NCI-H2107 treated with DMSO at 0.1 percent for 48 hours (cell line): ENCODE results near the gene LRPAP1.
"Not testable (repeated sequence)": the region's sequence is repeated elsewhere in the genome, so short reads cannot be mapped to it uniquely, and the experiment has no call there.

Source experiments
- DNase-seq: peaks from one replicate; lab custom pipeline; 2025; ENCODE audit not compliant: unreplicated experiment; lab: John Stamatoyannopoulos, UW

LRPAP1 gene

DNA sequence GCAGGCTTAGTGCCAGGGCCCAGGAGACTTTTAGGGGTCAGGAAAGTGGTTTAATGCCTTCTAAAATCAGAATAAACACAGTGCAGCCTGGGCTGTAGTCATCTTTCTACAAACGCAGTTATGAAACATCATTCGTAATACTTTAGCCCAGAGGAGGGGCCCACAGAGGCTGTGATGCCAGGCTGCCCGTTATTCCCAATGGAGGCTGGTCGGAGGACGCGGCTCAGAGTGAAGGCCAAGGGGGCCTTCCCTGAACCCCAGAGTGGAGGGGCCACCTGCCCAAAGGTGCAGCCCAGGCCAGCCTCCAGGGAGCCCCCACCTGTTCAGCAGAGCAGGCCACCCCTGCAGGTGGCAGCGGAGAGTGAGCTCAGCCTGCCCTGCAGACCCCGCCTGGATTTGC is 29.9 kb upstream of the LRPAP1 start:
- DNase-seq = not testable (repeated sequence)

- not testable (repeated sequence) for DNase-seq
Observed at GRCh38 chr4:3560465-3560864, 28.2 kb upstream of the LRPAP1 start.

DNA sequence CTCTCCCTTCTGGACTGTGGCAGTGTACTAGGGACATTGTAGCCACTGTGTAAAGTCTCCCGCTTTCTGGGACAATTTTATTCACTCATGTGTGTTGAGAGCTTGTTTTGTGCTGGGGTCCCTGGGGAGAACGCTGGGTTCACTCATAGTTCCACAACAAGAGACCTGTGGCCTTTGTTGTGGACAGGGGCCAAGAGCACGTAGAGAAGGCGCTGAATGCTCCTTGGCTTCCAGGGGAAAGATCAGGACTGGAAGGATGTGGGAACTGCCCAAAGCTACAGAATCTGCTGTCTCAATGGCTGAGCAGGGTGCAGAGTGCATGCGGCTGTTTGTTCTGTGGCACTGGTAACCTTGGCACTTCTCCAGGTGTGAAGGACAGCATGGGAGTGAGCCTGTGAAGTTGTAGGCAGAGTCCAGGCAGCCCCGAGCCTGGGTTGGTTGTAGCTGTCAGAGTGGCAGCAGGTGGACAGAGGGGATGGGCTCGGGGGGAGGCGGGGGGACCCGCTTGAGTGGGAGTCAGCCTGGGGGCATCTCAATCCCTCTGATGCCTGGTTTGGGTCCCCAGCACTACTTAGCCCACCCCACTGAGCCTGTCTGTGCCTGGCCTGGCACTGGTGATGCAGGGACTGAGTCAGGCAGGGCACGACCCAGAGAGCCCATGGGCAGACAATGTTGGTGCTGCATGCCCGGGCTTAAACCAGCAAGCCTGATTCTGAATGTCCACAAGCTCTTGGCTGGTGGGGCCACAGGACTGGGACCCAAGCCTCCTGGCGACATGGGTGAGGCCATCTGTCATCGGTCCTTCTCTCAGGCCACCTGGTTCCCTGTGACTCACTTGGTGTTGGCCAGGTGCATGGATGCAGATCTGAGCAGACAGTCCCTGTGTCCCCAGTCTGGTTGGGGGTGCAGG is 27.4 kb upstream of the LRPAP1 start:
- not testable (repeated sequence) for DNase-seq

DNA sequence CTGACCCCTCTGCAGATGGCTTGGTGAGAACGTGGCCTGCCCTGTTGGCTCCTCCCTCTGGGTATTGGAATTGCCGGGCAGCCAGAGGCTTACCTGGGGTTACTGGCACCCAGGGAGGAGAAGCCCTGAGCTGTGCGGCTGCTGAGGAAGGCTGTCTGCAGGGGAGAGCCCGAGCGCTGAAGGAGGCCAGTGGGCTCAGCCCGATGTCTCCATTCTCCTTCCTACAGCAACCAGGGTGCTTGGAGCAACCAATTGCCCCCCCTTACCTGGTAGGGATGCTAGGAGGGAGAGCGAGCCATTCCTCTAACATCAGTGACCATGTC is 26.3 kb upstream of the LRPAP1 start:
- not testable (repeated sequence) for DNase-seq

DNA sequence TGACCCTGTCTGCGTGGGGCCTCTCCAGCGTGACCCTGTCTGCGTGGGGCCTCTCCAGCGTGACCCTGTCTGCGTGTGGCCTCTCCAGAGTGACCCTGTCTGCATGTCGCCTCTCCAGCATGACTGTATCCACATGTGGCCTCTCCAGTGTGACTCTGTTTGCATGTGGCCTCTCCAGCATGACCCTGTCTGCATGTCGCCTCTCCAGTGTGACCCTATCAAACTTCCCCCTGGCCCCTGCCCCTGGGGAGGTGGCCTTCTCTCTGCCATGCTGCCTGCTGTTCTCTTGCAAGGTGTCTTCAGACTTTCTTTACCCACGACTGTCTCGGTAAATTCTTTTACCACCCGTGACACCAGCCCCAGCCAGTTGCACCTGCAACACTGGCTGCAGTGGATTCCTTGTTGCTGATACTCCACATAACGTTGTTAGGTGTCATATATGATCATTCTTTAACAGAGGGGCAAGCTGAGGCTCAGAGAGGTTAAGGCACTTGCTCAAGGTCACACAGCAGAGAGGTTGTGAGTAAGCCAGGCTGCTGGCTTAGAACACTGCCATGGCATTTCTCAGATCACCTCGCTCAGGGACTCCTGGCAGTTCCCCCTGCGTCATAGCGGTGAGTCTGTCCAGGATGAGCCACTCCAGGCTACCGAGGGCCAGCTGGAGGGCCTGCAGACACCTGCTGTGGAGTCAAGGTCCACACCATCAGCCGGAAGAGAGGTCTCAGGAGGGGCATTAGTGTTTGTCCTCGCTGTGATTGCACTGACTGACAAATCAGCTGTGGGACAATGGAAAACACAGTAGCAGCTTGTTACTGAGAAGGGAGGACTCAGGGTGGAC is 25.7 kb upstream of the LRPAP1 start:
- not testable (repeated sequence) for DNase-seq

- DNase-seq = not testable (repeated sequence)
Observed at GRCh38 chr4:3557088-3557492, 24.9 kb upstream of the LRPAP1 start.

GRCh38 chr4:3556244-3556867 is 24.1 kb upstream of the LRPAP1 start:
- not testable (repeated sequence) for DNase-seq

DNA sequence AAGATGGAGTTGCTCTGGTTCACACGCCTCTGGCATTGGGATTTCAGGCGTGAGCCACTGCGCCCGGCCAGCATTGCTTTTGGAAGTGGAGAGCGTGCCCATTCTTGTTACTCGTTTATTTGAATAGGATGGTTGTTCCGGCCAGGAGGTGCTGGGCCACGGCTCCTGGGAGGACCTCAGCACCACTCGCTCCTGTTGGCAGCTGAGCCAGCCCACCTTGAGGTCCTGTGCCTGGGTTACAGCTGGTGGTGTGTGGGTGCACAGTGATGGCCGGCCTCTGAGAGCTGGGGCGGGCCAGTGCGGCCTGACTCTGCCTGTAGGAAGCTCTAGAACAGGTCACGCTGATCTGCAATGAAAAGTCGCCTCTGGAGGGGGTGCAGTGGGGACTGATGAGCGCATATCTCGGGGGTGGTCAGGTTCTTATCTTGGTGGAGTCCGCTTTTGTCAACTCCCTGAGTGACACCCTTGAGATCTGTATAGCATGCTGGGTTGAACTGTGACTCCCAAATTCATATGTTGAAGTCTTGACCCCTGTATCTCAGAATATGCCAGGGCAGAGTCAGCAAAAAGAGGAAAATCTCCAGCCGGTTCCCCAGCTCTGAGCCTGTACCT is 23.3 kb upstream of the LRPAP1 start:
- DNase-seq = not testable (repeated sequence)

DNA sequence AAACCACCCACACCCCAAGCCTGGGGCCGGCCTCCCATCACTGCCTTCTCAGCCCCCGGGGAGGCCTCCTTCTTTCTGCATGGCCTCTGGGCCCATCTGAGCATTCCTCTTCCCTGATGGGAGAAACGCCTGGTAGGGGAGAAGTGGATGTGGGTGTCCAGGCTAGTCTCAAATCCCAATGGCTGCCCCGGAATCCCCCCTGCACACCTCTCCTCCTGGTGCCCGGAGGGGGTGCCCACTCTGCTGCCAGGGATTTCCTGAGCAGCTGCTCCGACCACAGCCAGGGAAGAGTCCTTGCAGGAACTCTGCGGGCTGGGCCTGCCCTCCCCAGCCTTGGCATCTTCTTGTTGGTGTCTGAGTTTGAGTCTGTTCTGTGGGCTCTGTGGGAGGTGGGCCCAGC is 19.1 kb upstream of the LRPAP1 start:
- DNase-seq = not testable (repeated sequence)

- not testable (repeated sequence) for DNase-seq
Observed at GRCh38 chr4:3550792-3551325, 18.6 kb upstream of the LRPAP1 start.

DNA sequence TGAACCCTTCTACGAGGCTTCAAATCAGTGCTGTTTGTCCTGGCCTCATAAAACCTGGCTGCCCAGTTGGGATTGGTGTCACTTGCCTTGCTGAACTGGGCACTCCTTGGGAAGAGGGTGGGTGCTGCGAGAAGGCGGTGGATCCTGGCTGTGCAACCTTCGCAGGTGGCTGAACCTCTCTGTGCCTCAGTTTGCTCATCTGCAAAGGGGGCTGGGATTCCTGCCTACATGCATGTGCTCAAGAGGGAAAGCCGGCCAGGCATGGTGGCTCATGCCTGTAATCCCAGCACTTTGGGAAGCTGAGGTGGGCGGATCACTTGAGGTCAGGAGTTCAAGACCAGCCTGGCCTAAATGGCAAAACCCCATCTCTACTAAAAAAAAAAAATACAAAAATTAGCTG is 17.8 kb upstream of the LRPAP1 start:
- not testable (repeated sequence) for DNase-seq

GRCh38 chr4:3549694-3550001 is 17.4 kb upstream of the LRPAP1 start:
- DNase-seq = not testable (repeated sequence)

DNA sequence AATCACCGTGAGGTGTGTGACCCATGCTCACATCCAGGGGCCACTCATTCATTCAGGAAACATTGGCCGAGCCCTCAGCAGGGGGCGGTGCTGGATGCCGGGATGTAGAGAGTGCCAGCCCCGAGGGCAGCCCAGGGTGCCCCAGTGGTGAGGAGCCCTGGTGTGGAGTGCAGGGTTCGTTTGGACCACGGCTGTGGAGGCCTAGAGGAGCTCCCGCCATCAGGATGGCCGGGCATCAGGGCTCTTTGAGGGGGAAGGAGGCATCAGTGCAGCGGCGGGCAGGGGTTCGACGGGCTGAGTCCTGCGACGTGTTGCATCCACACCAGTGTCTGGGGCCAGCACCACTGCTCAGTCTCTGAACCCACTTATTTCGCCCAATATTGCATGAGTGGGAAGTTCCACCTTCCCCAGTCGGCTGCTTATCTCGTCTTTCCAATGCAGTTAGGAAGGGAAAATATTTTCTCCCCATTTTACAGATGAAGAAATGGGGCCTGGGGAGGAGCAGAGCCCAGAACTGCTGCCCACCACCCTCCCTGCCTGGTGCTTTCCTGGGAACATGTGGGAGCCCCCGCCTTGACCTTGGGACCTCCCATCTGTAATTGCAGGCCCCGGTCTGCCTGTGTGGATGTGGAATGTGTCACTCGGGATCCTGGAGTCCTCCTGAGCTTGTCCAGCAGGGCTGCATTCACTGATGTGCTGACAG is 16.9 kb upstream of the LRPAP1 start:
- not testable (repeated sequence) for DNase-seq

DNA sequence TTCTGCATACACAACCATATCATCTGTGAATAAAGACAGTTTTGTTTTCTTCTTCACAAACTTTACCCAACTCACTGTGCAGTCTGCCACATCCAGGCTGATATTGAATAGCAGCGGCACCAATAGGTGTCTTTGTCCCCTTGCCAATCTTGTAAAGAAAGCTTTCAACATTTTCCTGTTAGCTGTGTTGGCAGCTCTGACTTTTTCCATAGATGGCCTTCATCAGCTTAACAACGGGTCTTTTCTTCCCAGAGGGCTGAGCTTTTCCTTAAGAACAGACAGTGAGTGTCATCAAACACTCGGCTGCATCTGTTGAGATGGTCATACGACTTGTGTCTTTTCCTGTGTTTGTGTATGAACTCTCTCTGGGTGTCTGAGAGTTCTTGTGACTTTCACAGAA is 14.5 kb upstream of the LRPAP1 start:
- not testable (repeated sequence) for DNase-seq

DNA sequence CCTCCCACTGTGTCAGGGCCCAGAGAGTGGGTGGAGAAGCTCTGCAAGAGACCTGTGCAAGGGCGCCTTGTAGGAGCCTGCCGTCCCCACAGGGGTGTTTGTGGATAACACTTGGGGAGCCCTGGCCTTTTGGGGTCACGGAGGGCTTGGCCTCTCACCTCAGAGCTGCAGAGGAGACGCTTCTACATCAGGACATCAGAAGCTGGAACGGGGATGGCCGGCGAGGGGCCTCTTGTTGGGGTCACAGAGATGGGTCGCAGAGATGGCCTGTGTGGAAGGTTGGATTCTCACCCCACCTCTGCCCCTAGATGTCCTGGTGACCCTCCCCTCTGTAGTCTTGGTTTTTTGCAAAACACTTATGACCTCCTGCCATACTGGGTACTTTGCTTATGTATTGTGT is 13.1 kb upstream of the LRPAP1 start:
- DNase-seq = not testable (repeated sequence)

DNA sequence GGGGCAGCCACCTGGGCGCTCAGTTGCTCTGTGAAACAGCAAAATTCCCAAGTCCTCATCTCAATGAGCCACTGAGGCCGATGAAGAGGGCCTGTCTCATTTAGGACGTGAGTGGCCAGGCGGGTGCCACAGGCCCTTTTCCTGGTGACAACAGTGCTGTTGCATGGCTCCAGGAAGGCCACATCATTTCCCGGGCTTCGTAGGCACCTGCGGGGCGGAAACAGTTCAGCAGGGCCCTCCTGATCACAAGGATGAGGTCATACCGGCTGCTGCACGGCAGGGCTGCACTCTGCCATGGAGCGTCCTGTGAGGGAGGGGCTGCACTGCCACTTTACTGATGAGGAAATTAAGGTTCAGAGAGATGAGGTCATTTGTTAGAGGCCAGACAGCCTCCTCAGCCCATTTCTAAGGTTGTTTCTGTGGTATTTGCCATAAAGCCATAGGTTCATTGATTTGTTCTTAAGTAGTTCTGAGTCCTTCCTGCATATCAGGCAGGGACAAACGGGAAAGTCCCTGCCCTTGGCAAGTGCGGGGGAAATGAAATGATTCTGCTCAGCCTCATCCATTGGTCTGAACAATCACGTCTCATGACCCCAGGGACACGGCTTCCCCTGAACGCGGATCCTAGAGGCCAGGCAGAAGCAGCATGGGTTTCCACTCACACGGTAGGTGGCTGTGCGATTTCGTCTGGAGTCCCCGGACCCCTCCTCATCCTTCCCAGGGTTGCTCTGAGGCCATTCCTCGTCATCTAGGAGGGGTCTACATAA is 12.2 kb upstream of the LRPAP1 start:
- peak; percentile 5 for DNase-seq

DNA sequence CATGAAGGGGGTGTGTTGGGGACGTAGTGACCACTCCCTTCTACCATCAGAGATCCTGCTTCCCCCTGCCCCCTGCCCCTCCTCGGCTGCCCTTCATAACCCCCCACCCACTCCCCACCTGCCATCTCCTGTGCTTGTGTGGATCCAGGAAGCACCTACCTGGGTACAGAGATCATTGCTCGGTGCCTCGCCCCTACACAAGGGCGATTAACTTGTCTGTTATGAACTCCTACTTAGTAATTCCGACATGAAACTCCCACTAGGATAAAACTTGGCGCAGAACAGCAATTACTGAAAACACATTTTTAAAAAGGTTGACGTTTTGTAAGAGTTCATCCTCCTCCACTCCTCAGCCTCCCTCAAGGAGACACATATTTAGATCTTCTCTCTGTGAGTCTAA is 11.2 kb upstream of the LRPAP1 start:
- DNase-seq = not testable (repeated sequence)

GRCh38 chr4:3538906-3539305 is 6.7 kb upstream of the LRPAP1 start:
- DNase-seq = not testable (repeated sequence)

DNA sequence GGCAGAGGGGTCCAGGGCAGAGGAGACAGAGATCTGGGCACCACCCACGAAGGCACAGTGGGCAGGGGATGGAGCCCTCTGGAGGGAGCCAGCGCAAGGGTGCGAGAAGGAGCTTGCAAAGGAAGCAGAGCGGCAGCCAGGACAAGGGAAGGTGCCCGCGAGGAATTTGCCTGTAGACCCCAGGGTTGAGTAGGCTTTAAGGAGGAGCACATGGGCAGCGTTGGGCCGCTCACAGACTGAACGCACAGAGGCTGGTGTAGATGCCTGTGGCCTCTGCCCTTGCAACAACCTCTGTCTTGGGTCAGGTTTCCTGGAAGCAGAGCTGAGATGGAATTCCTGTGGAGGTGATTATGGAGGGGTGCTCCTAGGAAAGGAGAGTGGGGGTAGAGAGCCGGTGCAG is 3.6 kb upstream of the LRPAP1 start:
- not testable (repeated sequence) for DNase-seq

DNA sequence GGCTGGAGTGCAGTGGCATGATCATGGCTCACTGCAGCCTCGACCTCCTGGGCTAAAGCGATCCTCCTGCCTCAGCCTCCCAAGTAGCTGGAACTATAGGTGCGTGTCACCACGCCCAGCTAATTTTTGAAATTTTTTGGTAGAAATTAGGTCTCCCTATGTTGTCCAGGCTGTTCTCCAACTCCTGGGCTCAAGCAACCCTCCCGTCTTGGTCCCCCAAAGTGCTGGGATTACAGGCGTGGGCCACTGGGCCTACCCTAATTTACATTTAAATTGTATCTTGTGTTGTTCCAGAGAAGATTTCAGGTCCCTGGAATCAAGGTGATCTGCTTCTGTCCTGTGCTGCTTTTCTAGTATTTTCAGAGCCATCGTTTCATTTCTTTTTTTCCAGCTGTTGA is 1.2 kb upstream of the LRPAP1 start:
- DNase-seq = no peak
